Right ventricle myocardium superior (tissue), 1 donor: ENCODE data around the gene GET4. TPM values are rescaled to one million over a fixed set of nuclear protein-coding genes. Genes with fewer than 3 reads are reported as not detected.
A peak's percentile ranks its signal among the peaks of the same experiment; 100 is the strongest.
"Not testable (repeated sequence)": the region's sequence is repeated elsewhere in the genome, so short reads cannot be mapped to it uniquely, and the experiment has no call there.

Experiments
- ATAC-seq: fragments of 200-7000 bp; cut with Tn5 transposase; one replicate; pipeline ENCODE4 v1.9.1; 2020; ENCODE audit warnings: mild to moderate bottlenecking; ENCODE audit not compliant: poor library complexity
- DNase-seq: peaks from one replicate; pipeline ENCODE4 v3.0.0-alpha.2; 2020
- intact Hi-C: fragments of 100-400 bp; cut with DNase I; formaldehyde crosslinking; loops from one replicate; pipeline ENCODE4 v1.11.2; 2022
- total RNA-seq: library from RNA; stranded (reverse); fragmentation: NEBNext Ultra II Directional; extraction: Animal tissue kit (Norgen Biotek cat#: 25700); gene quantifications from one replicate; pipeline ENCODE4 v1.2.1, GENCODE V29; 2021
- donor health status: DM: no; HTN: yes; CAD: no; lungs with severe emphysema.

The GET4 gene
- total RNA-seq, 1 donor from 2014 or later, result 20.6 TPM

GRCh38 chr7:903921-904755 is 27.8 kb downstream of the GET4 start:
- DNase-seq, result no peak
- no peak for ATAC-seq
- intact Hi-C loops, result no loop called here

GRCh38 chr7:904847-905246 is 28.5 kb downstream of the GET4 start:
- no peak for DNase-seq
- ATAC-seq, result no peak
- intact Hi-C loops, result no loop called here

GRCh38 chr7:906776-907157 is 30.4 kb downstream of the GET4 start:
- ATAC-seq, result no peak
- intact Hi-C loops, result no loop called here
- DNase-seq, result no peak

GRCh38 chr7:907158-907980 is 31.0 kb downstream of the GET4 start:
- DNase-seq (no peak), ATAC-seq (no peak)
- intact Hi-C loops, result no loop called here

GRCh38 chr7:908159-908581 is 31.8 kb downstream of the GET4 start:
- no peak for DNase-seq
- intact Hi-C loops, result no loop called here
- no peak for ATAC-seq

- intact Hi-C loops, result not testable (repeated sequence)
- peak; percentile 90 for ATAC-seq
- DNase-seq, result peak; percentile 74
Observed at GRCh38 chr7:908591-909357, 32.4 kb downstream of the GET4 start.

GRCh38 chr7:909358-910329 is 33.3 kb downstream of the GET4 start:
- intact Hi-C loops, result loop anchor here (5.0 kb wide), 1 partner anchor 263 kb away; no protein-coding TSS in a partner anchor
- peak; percentile 57 for ATAC-seq
- peak; percentile 87 for DNase-seq

GRCh38 chr7:910441-910861 is 34.1 kb downstream of the GET4 start:
- DNase-seq, result no peak
- intact Hi-C loops, result loop anchor here (5.0 kb wide), 1 partner anchor 262 kb away; no protein-coding TSS in a partner anchor

GRCh38 chr7:910931-911431 is 34.6 kb downstream of the GET4 start:
- intact Hi-C loops, result loop anchor here (5.0 kb wide), 1 partner anchor 261 kb away; no protein-coding TSS in a partner anchor
- DNase-seq (no peak), ATAC-seq (no peak)

More at GRCh38 chr7:910441-910861, 34.1 kb downstream of the GET4 start:
- ATAC-seq, result no peak

GRCh38 chr7:911791-912480 is 35.6 kb downstream of the GET4 start:
- ATAC-seq, result no peak
- intact Hi-C loops, result loop anchor here (5.0 kb wide), 1 partner anchor 260 kb away; no protein-coding TSS in a partner anchor
- no peak for DNase-seq

- DNase-seq (no peak), ATAC-seq (peak; percentile 35)
- intact Hi-C loops, result loop anchor here (5.0 kb wide), 1 partner anchor 258 kb away; no protein-coding TSS in a partner anchor
Observed at GRCh38 chr7:913736-914520, 37.6 kb downstream of the GET4 start.

GRCh38 chr7:914521-915194 is 38.3 kb downstream of the GET4 start:
- DNase-seq, result no peak
- intact Hi-C loops, result loop anchor here (5.0 kb wide), 1 partner anchor 258 kb away; no protein-coding TSS in a partner anchor

GRCh38 chr7:915291-916218 is 39.2 kb downstream of the GET4 start:
- DNase-seq, result peak; percentile 18
- no peak for ATAC-seq
- intact Hi-C loops, result no loop called here

More at GRCh38 chr7:914521-915194, 38.3 kb downstream of the GET4 start:
- no peak for ATAC-seq

- ATAC-seq (no peak), DNase-seq (peak; percentile 36)
- intact Hi-C loops, result no loop called here
Observed at GRCh38 chr7:916291-916941, 40.1 kb downstream of the GET4 start.
